HL-60/S4 treated with phorbol 12-myristate 13-acetate at 8.2 ng/mL for 4 days and 3 days (cell line): ENCODE results near the gene NUDT2.

Experiments used
- in situ Hi-C: fragments of 300-500 bp; cut with MboI; formaldehyde crosslinking; loops from 2 replicates; pipeline ENCODE4 v1.15.0; 2022; ENCODE audit warnings: low sequenced_read_pairs

The NUDT2 gene

DNA sequence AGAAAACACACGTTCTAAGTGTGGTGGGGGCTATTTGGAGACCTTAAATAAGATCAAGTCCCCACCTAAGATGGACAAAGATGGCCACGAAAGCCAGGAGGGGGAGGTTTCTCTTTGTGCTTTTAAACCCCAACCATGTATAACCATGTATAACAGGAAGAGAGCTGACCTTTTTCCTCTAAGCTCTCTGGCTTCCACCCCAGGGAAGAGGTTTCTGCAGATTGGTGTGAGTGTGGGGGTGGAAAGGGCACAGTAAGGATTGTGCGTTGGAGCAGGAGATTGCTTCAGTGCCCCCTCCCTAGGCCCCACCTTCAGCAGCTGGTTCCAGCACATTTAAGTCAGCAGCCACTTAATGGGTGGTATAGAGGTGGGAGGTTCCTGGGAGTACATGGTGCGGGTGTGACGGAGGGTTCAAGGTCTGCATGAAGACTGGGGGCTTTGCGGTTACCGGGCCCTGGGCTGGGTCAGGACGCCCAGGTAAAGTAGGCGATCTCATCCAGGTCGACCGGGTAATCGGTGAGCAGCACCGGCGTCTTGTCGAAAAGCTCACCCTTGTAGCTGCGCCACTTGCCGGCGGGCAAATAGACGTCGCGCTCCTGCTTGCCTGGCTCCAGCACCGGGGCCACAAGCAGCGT is 41.1 kb downstream of the NUDT2 start:
- in situ Hi-C loops, result no loop called here

DNA sequence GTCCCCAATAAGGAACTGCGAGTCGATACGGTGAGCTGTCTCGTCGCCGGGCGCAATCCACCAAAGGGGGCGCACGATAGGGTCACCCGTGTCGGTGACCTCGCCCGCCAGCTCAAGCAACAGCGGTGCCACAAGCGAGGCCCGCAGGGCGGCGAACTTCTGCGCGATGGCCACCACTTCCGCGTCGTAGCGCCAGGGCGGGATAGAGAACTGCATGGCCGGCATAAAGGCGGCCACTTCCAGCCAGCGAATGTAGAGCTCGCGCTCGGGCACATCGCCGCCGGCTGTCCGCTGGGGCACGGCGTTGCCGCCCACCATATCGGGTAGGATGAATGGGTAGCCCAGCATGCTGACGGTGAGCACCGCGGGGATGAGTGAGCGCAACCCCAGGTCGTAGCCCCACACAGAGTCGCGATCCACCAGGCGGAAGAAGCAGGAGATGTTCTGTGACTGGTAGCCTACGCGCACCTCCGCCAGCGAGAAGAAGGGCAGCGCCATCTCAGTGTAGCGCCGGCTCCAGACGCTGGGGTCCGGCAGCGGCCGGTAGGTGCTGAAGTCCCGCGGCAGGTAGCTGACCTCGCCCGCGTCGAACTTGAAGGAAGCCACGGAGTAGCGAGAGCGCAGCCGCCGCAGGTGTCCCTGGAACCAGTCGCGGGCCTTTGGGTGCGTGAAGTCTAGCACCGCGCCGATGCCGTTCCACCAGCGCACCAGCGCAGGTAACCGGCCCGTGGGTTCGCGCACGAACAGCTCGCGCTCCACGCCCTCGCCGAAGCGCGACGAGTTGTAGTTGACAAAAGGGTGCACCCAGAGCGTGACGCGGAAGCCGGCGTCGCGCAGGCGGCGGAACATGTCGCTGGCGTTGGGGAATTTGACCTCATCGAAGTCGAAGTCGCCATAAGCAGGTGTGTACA is 41.9 kb downstream of the NUDT2 start:
- in situ Hi-C loops, result no loop called here

DNA sequence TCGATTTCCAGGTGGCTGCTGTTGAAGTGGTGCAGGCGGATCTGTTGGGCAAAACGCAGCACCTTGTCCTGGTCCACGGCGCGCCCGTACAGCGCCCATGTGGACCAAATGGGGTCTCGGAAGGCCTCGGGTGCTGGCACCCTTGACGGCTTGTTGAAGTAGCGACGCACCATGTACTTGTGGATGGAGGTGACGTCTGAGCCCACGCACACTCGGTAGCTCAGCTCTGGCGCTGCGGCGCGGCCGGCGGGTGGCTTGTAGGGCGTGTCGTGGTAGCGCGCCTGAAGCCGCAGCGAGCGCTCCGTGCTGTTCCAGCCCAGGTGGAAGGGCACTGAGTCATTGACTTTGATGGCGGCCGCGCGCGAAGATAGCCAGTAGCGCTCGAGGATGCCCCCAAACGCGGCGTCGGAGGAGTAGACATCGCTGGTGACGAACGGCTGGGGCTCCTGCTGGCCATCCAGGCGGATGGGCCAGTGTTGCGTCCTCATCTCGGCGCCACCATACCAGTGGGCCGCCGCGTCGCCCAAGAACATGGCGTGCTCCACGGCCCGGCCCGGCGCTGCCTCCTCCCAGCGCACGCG is 42.6 kb downstream of the NUDT2 start:
- in situ Hi-C loops, result no loop called here

DNA sequence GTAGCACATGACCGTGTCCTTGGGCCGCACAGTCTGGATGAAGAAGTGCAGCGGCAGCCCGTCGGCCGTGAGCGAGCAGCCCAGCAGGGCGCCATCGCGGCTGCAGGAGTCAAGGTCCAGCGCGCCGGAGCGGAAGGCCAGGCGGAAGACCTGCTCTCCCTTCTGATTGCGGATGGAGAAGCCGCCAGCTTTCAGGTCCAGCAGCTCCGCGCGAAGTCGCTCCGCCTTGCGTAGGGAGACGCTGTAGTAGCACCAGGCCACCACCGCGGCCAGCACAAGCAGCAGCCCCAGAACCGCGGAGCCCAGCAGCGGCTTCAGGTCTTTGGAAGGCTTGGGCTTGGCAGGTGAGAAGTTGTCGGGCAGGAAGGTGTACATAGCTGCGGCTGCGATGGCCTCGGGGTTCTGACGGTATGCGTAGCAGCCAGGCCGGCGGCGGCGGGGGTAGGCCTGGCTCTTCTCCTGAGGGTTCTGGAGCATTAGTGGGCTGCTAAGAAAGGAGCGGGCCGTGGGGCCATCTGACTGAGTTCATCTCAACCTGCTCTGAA is 43.2 kb downstream of the NUDT2 start:
- in situ Hi-C loops, result no loop called here

DNA sequence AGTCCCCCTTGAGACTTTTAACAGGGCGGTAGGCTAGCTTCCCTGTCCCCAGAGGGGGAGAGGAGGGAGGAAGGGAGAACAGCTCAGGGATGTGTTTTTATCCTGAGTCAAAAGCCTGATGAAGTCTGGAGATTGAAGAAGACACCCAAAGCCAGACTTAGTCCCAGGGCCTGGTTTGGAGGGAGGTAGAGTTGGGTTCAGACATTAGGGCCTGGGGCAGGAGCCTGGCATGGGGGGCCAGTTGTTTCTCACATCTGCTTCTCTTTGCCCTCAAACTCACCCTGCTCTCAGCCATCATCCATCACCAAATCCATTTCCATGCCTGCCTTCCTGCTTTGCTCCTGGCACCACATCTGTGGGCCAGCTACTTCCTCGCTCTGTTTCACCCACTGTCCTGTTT is 44.4 kb downstream of the NUDT2 start:
- in situ Hi-C loops, result no loop called here

DNA sequence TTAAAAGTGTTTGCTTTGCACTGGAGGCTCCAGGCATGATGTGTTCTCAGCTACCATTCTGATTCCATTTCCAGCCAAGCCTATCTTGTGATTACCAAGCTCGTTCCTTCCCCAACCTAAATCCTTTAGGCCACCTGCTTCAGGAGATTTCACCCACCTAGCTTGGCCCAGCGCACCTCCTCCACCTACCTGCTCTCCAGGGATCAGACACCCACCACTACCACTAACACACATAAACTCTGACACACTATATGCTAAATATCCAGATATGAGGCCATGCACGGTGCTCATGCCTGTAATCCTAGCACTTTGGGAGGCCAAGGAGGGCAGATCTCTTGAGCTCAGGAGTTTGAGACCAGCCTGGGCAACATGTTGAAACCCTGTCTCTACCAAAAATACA is 45.0 kb downstream of the NUDT2 start:
- in situ Hi-C loops, result no loop called here

DNA sequence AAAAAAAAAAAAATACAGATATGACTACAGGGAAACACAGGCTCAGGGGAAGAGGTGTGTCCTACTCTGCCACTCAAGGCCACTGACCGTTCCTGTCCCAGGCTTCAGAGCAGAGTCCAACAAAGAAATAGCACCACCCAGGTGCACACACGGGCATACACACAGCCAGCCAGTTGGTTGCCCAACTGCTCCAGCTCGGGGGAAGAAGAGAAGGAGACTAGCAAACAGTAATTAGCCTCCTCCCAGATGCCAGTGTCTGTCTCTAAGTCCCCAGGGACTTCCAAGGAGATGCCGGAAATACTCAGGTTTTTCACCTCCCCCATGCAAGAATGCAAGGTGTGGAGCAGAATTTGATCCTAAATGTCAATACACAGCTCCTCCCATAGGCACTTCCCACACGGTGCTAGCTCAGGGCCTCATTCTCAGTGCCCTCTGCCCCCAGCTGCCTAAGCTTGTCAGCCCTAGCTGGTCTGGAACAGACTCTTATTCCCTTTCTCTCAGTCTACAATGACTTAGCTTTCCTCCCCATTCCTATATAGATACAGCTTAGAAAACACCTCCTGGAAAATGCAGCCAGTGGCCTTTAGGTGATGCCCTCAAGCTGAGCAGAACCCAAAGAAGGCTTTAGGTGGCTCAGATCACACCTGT is 45.7 kb downstream of the NUDT2 start:
- in situ Hi-C loops, result no loop called here

DNA sequence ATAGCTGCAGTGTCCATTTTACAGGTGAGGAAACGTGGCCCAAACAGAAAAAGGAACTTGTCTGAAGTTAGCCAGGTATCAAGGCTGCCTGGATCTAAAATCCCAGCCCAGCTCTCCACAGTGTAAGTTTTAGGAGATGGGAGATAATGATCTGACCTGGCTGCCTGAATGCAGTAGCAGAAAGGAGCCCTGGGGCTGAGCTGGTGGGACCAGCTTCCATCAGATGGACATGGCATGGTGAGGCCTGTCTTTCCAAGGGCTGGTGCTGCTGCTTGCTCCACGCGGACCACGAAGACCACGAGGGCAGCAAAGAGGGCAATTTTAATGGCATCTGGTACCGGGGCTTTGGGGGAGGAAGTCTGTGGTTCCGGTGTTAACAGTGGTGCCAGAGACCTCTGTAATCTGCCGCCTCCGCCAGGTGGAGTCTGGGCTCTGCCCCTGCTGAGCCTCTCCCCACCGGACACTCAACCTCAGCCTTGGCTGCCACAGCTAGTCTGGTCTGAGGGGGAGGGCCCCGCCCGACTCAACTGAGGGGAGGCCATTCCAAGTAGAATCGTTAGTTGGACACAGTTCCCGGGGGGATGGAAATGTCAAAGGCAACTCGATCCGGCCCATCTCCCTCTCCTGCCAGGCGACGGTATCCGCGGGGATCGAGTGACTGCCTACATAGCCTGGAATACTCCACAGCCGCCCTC is 46.7 kb downstream of the NUDT2 start:
- in situ Hi-C loops, result no loop called here

DNA sequence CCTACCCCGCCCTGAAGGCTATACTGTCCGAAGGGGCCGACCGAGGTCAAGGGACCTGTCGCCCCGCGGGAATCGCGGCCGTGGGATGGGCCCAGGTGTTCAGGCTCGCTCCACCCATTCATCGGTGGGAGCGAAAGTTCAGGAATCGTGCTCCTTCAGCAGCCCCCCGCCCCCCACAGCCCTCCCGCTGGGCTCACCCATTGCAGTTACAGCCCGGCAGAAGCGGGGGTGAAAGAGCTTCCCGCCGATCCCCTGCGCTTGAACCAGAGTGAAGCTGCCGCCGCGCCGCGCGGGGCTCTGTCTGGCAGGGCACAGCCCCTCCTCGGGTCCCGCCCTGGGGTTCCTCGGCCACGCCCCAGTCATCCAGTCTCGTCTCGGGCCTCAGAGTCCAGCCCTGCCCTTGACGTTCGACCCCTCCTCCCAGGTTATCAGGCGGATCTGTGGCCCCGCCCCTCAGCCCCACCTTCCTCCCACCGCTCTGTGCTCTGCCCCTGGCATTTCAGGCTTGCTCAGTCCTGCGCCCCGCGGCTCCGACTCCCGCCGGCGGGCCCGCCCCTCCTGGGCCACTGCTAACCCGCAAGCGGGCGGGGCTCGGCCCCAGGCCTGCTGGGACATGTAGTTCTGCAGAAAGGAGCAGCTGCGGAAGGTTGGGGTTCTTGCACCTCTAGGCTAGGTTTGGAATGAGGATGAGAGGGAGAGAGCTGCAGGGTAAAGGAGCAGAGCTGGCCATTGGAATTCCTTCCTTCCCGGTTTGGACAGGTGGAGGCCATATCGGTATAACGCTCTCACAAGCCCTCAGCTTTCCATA is 47.4 kb downstream of the NUDT2 start, which contains the start of gene MYORG:
Gene MYORG, minus strand, starts transcription at position 303 of the 808 bp plus-strand sequence. CDS start 3,955 bp downstream, outside the sequence.
- in situ Hi-C loops, result no loop called here

DNA sequence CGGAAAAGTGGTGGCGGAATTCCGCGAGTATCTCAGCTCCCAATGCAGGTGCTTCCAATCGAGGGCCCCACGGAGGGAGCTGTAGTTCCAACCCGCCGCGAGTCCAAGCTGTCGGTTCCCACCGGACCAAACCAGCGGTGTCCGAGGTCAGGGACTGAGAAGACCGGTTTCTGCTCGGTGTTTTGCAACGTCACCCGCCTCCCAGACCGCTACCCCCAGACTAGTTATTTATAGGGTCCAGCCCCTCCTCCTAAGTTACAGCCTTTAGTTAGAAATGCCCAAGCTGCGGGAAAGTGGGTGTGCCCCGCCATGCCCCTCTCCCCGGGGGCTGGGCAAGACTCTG is 48.0 kb downstream of the NUDT2 start:
- in situ Hi-C loops, result no loop called here

DNA sequence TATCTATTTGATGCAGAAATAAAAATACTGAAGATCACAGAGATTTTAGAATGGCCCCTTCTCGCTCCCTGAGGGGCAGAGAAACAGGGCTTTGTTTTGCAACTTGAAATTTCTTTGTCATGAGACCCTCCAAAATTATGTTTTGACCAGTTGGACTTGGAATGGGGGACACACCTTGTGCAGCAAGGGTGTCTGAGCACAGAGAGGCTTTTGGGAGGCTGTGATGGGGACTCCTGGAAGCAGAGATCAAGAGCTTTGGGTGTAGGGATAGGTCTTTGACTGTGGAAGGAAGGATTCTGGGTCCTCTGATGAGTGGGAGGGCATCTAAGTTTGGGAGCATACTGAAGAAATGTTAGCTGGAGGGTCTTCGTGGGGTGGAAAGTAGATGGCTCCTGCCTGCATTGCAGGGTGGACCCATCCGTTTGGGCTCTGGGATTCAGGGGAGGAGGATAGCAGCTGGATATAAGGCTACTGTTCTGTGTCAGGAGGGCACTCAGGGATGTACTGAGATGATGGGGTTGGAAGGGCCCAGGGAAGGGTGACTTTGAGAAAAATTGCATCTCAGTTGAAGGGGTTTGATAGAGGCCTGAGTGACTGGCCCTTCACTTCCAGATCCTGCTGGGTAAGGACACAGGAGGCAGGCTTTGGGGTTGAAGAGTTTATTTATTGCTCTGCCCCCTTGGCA is 49.1 kb downstream of the NUDT2 start:
- in situ Hi-C loops, result no loop called here

DNA sequence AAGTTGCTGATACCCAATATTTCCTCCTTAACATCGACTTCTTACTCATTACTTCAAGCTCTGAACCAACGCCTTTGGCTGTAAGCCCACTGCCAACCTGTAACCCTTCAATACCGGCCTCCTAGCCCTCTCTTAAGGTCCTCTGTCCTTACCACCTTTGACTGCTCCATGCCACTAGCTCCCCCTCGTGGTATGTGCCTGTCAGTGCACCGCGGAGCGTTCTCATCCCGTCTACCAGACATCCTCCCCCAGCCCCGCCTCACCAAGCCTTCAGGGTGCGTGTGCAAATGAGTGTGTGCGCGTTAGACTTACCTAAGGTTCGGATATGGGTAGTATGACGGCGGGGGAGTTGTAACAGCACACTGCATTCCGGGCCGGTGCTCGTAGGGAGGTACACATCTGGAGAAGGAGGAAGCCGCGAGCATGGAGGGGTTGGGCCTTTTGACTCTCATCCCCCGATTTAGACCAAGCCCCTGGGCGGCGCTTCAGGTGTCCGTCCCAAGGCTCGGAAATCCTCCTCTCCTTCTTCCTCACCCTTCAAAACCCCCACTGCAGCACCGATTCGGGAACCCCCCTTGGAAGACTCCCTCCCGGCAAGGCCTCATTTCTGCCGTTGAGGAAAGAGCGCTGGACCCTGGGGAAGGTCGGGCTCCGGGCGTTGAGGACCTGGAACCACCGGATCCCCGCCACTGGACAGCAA is 50.1 kb downstream of the NUDT2 start:
- in situ Hi-C loops, result no loop called here

DNA sequence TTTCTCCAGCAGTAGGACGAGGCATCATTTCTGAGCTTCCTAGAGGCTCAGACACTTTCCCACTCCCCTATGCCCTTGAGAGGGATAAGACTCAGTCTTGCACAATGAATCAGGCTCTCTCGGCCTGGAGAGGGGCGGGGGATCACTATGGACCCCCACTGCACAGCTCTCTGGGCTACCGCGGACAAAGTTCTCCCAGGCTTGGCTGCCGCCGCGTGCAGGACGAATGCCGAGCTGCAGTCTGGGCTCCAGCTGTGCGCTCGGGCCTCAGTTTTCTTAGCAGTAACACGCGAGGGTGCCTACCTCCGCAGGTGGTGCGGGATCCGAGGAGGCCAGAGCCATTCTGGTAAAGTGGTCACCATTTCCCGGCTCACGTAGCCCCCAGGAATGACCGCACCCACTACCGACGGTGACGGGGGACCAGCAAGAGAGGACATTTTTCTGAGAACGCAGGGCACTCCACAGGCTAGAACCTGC is 50.7 kb downstream of the NUDT2 start:
- in situ Hi-C loops, result no loop called here

DNA sequence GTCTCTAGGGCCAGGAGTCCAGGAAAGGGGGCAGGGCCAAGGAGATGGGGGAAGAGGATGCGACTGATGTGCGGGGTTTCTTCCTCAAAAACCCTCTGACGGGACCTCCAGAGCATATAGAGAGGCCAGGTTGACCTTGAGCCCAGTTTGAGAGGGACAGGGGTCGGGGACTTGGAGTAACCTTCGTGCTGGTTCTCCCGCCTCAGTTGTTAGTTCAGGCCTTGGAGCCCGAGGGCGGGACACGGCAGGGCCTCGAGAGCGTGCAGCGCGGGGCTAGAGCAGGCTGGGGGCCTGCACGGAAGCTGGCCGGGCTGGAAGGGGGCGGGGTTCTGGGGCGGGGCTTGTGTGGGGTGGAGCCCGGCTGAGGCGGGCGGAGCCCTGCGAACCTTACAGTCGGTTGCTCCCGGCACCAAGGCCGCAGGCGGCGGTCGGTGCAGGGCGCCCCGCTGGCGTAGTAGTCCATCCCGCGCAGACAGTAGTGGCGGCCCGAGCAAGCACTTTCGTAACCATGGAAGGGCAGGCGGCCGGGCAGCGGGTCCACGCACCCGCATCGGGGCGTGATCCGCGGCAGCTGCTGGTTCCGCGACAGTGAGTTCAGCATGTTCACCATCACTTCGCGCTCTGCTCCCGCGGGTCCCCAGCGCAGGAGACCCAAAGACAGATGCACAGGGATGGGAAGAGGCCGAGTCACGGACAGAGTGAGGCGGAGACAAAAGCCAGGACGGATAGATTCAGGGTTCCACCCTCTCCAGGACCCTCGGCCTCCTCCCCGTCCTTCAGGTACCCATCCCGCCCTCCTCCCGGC is 51.3 kb downstream of the NUDT2 start:
- in situ Hi-C loops, result no loop called here

DNA sequence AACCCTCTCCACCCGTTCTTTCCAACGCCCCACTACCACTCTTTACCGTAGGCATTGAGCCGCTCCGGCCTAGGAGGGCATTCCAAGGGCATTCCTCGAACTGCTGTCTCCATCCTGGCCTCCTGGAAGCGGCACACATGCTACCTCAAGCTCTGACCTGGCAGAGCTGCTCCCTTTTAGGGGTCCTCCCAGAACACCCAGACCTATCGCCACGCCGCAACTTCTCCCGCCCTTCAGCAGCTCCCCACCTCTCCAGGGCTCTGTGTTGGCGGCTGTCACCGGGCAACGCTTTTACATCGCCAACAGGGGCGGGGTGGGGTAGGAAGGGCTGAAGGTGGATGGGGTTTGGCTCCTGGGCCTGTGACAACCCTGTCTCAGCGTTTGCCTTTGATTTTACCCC is 52.0 kb downstream of the NUDT2 start:
- in situ Hi-C loops, result no loop called here

DNA sequence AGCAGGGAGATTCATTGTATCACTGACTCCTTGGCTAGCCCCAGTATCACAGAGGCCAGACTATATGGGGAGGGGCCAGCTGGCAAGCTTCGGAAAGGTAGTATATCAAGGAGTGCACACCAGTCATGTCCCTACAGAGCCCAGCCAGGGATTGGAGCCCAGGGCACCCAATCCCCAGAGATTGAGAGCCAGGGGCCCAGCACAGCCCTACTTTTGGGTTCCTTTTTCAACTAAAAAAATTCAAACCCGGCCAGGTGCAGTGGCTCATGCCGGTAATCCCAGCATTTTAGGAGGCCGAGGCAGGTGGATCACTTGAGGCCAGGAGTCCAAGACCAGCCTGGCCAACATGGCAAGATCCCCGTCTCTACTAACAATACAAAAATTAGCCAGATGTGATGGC is 52.7 kb downstream of the NUDT2 start:
- in situ Hi-C loops, result no loop called here

DNA sequence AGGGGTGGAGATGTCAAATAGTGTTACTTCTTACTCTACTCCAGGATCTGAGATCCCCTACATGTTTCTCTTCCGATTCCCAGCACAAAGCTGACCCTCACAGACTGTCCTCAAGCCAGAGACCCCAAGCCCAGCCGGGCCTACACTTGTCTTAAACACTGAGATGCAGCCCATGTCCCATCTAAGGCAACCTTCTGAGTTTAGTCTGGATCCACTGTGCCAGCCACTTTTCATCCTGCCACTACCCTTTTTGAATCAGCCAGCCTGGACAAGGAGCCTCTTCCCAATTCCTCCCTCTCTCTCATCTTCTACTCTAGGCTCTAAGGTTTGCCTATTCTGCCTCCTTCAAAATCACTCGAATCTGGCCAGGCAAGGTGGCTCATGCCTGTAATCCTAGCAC is 53.5 kb downstream of the NUDT2 start:
- in situ Hi-C loops, result no loop called here

DNA sequence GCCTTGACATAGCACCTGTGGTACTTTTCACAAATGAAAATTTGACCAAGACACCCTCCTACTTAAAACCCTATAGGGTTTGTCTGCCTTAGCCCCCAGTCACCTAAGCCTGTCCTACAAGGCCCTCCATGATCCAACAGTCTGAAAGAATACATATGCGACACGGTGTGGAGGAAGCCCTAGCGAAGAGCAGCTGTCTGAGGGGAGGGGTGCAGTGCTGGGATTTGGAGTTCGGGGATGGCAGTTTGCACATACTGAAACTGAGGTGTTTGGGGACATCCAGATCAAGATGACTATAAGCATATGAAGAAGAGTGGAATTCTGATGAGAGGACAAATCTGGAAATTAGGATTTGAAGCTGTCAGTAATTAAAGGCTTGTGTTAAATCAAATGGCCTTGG is 54.5 kb downstream of the NUDT2 start:
- in situ Hi-C loops, result no loop called here
